IMR-90 (cell line): ENCODE measurements around the gene CGNL1. TPM values are rescaled to one million over a fixed set of nuclear protein-coding genes. Genes with fewer than 3 reads are reported as not detected.

ENCODE experiments used
- ATAC-seq: fragments of 200-7000 bp; cut with Tn5 transposase; 2 replicates; pipeline ENCODE4 v1.9.1; 2020; ENCODE audit warnings: low read depth, mild to moderate bottlenecking, moderate library complexity
- BruUV-seq: library from RNA; stranded (reverse); fragments of 400-500 nt; replicated peaks from 2 replicates; lab custom pipeline; 2021; lab: Mats Ljungman, UMichigan
- CTCF ChIA-PET: fragments of 300-600 bp; formaldehyde crosslinking; extraction: SDS; loops from one replicate; lab custom pipeline; 2021; ENCODE audit warnings: antibody characterized with exemption; lab: Yijun Ruan, JAX
- POLR2A ChIA-PET: fragments of 300-600 bp; sonication (Branson Sonifier 250); formaldehyde crosslinking; loops from one replicate; lab custom pipeline; 2022; ENCODE audit warnings: antibody characterized with exemption; ENCODE audit not compliant: unreplicated experiment; lab: Charles Lee
- DNase-seq: peaks from one replicate; pipeline ENCODE4 v3.0.0; 2013
- H2AFZ ChIP-seq: replicated peaks from 2 replicates; pipeline ENCODE3; 2013; ENCODE audit warnings: low read length, mild to moderate bottlenecking; ENCODE audit not compliant: poor library complexity
- H2AK5ac ChIP-seq: 2 replicates; pipeline ENCODE4 v1.6.1; 2013; ENCODE audit warnings: low read depth, low read length, inconsistent platforms
- H2AK9ac ChIP-seq: replicated peaks from 2 replicates; pipeline ENCODE3; 2013; ENCODE audit warnings: mild to moderate bottlenecking, low read depth, low read length, moderate library complexity; ENCODE audit not compliant: poor library complexity
- H2BK120ac ChIP-seq: 2 replicates; pipeline ENCODE4 v1.6.1; 2013; ENCODE audit warnings: low read depth, low read length, inconsistent platforms
- H2BK15ac ChIP-seq: 3 replicates; pipeline ENCODE4 v1.6.1; 2013; ENCODE audit warnings: low read depth, low read length, inconsistent platforms
- H2BK20ac ChIP-seq: 2 replicates; pipeline ENCODE4 v1.6.1; 2013; ENCODE audit warnings: low read depth, mild to moderate bottlenecking, inconsistent platforms, low read length, moderate library complexity
- H2BK5ac ChIP-seq: 2 replicates; pipeline ENCODE4 v1.6.1; 2013; ENCODE audit warnings: mild to moderate bottlenecking, low read depth, low read length, inconsistent platforms; ENCODE audit not compliant: poor library complexity, severe bottlenecking
- H3K14ac ChIP-seq: replicated peaks from 2 replicates; pipeline ENCODE4 v1.6.1; 2013; ENCODE audit warnings: low read depth, low read length, inconsistent platforms
- H3K18ac ChIP-seq: 2 replicates; pipeline ENCODE4 v1.6.1; 2013; ENCODE audit warnings: low read depth, low read length, control low read depth
- H3K23ac ChIP-seq: 2 replicates; pipeline ENCODE4 v1.6.1; 2013; ENCODE audit warnings: low read depth, low read length, inconsistent platforms
- H3K27ac ChIP-seq: 2 replicates; pipeline ENCODE4 v1.5.1; 2013; ENCODE audit warnings: mild to moderate bottlenecking, control low read depth, low read length; ENCODE audit not compliant: insufficient read depth
- H3K27me3 ChIP-seq: 2 replicates; pipeline ENCODE4 v1.6.1; 2013; ENCODE audit warnings: low read length; ENCODE audit not compliant: control insufficient read depth, insufficient read depth
- H3K36me3 ChIP-seq: 2 replicates; pipeline ENCODE4 v1.6.1; 2013; ENCODE audit warnings: low read length, mixed read lengths; ENCODE audit not compliant: control insufficient read depth, insufficient read depth
- H3K4ac ChIP-seq: 2 replicates; pipeline ENCODE4 v1.6.1; 2013; ENCODE audit warnings: low read depth, low read length, inconsistent platforms
- H3K4me1 ChIP-seq: 2 replicates; pipeline ENCODE4 v1.6.1; 2013; ENCODE audit warnings: low read length, mixed read lengths; ENCODE audit not compliant: control insufficient read depth, insufficient read depth
- H3K4me2 ChIP-seq: 2 replicates; pipeline ENCODE4 v1.6.1; 2013; ENCODE audit warnings: low read depth, mild to moderate bottlenecking, control low read depth, low read length, moderate library complexity
- H3K4me3 ChIP-seq: 2 replicates; pipeline ENCODE4 v1.5.1; 2013; ENCODE audit warnings: low read depth, mild to moderate bottlenecking, control low read depth, low read length, moderate library complexity; ENCODE audit not compliant: insufficient read depth
- H3K56ac ChIP-seq: 2 replicates; pipeline ENCODE4 v1.6.1; 2013; ENCODE audit warnings: low read length, inconsistent platforms; ENCODE audit not compliant: insufficient read depth; ENCODE audit errors: extremely low read depth
- H3K79me1 ChIP-seq, 2 experiments: 2 replicates each; pipeline ENCODE4 v1.6.1; 2013; ENCODE audit warnings: low read length in 2 of 2, inconsistent platforms in 1 of 2, low read depth in 1 of 2
- H3K9ac ChIP-seq: 2 replicates; pipeline ENCODE4 v1.6.1; 2013; ENCODE audit warnings: low read depth, low read length, control low read depth
- H3K9me1 ChIP-seq: 2 replicates; pipeline ENCODE4 v1.6.1; 2013; ENCODE audit warnings: low read length, inconsistent platforms; ENCODE audit not compliant: insufficient read depth
- H3K9me3 ChIP-seq: 2 replicates; pipeline ENCODE4 v1.6.1; 2013; ENCODE audit warnings: low read length; ENCODE audit not compliant: control insufficient read depth, insufficient read depth
- H4K20me1 ChIP-seq: 2 replicates; pipeline ENCODE4 v1.6.1; 2013; ENCODE audit warnings: low read length, inconsistent platforms; ENCODE audit not compliant: insufficient read depth
- H4K5ac ChIP-seq: 2 replicates; pipeline ENCODE4 v1.6.1; 2013; ENCODE audit warnings: mild to moderate bottlenecking, low read depth, low read length, control low read depth
- H4K8ac ChIP-seq, 2 experiments: 2 replicates each; pipeline ENCODE4 v1.6.1; 2013; ENCODE audit warnings: low read depth in 2 of 2, low read length in 2 of 2, control low read depth in 1 of 2, inconsistent platforms in 1 of 2
- H4K91ac ChIP-seq: 2 replicates; pipeline ENCODE4 v1.6.1; 2013; ENCODE audit warnings: low read depth, low read length, inconsistent platforms; ENCODE audit not compliant: insufficient read depth
- MAFK ChIP-seq: IDR thresholded peaks from 2 replicates; pipeline ENCODE4 v1.6.1; 2012; ENCODE audit warnings: low read depth, low read length, improper control_type of control experiment
- WGBS, 2 experiments: methylation state at CpG; one replicate each; pipeline versions ENCODE4 v1.1.5 to v1.1.7; 2013; ENCODE audit warnings: missing lambda C conversion rate in 2 of 2; ENCODE audit not compliant: insufficient read length in 1 of 2; ENCODE audit errors: extremely low coverage in 2 of 2; 5-methylcytosine and 5-hydroxymethylcytosine counted together
- dilution Hi-C: fragments of 300-500 bp; cut with HindIII; formaldehyde crosslinking; loops from one replicate; pipeline ENCODE4 v1.14.3; 2018; ENCODE audit warnings: low sequenced_read_pairs; ENCODE audit not compliant: unreplicated experiment
- in situ Hi-C: fragments of 300-500 bp; cut with MboI; formaldehyde crosslinking; loops from 3 replicates; pipeline ENCODE4 v1.14.3; 2019; ENCODE audit warnings: low sequenced_read_pairs, inconsistent platforms, mixed read lengths
- intact Hi-C: fragments of 100-400 bp; cut with micrococcal nuclease; formaldehyde crosslinking; loops from 2 replicates; pipeline ENCODE4 v1.10.0; 2022
- polyA plus RNA-seq, 3 experiments: library from polyadenylated mRNA; depleted of rRNA; stranded (reverse); fragments of >200 nt; gene quantifications; 2 replicates each; pipeline ENCODE4 v1.2.3, GENCODE V29; 2012; ENCODE audit warnings: low replicate concordance in 1 of 3
- total RNA-seq: library from RNA; depleted of rRNA; stranded (reverse); fragments of >200 nt; gene quantifications from 2 replicates; pipeline ENCODE4 v1.2.3, GENCODE V29; 2012
- TF ChIP-seq, protein P1 (sequence below): conservative IDR thresholded peaks from 2 replicates; pipeline ENCODE4 v1.5.1; 2012; ENCODE audit warnings: mild to moderate bottlenecking, low read depth, low read length, improper control_type of control experiment

The CGNL1 gene
- total and polyA plus RNA-seq, 2 of the 4 experiments (the other 2 are of a cell fraction) = 0.07 to 0.18 TPM

GRCh38 chr15:57419335-57419734, 43.0 kb downstream of the CGNL1 start:
- BruUV-seq = no TSS peak
- Histone ChIP-seq H2BK20ac (no peak overlapping the region), H3K9ac (no peak overlapping the region), H3K9me3 (no peaks in the 10 kb centered on the region), H3K4me2 (no peak overlapping the region), H2AFZ (no peak overlapping the region), H3K56ac (no peak overlapping the region), H2BK120ac (no peak overlapping the region), H3K27me3 (peaks cover 33% of the 10 kb centered on the region), H3K23ac (no peak overlapping the region), H2BK15ac (no peak overlapping the region), H3K27ac (no peak overlapping the region), H3K4ac (no peak overlapping the region), H2AK5ac (no peak overlapping the region), H4K8ac (no peak overlapping the region), H3K18ac (no peak overlapping the region), H2BK5ac (no peak overlapping the region), H2AK9ac (no peak overlapping the region), H3K14ac (no peak overlapping the region), H3K4me3 (no peak overlapping the region), H4K20me1 (no peaks in the 10 kb centered on the region), H4K5ac (no peak overlapping the region), H3K9me1 (no peaks in the 10 kb centered on the region; the same call in 1 of the 2 replicates), H3K79me1 (no peaks in the 10 kb centered on the region), H3K4me1 (no peaks in the 10 kb centered on the region), H4K91ac (no peak overlapping the region), H3K36me3 (no peaks in the 10 kb centered on the region)
- TF ChIP-seq MAFK = peak; percentile 76
- TF ChIP-seq, protein P1, sequence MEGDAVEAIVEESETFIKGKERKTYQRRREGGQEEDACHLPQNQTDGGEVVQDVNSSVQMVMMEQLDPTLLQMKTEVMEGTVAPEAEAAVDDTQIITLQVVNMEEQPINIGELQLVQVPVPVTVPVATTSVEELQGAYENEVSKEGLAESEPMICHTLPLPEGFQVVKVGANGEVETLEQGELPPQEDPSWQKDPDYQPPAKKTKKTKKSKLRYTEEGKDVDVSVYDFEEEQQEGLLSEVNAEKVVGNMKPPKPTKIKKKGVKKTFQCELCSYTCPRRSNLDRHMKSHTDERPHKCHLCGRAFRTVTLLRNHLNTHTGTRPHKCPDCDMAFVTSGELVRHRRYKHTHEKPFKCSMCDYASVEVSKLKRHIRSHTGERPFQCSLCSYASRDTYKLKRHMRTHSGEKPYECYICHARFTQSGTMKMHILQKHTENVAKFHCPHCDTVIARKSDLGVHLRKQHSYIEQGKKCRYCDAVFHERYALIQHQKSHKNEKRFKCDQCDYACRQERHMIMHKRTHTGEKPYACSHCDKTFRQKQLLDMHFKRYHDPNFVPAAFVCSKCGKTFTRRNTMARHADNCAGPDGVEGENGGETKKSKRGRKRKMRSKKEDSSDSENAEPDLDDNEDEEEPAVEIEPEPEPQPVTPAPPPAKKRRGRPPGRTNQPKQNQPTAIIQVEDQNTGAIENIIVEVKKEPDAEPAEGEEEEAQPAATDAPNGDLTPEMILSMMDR = no peak
- no peak for DNase-seq
- ChIA-PET CTCF (no interaction called here), POLR2A (no interaction called here)
- dilution Hi-C loops (no loop called here), intact Hi-C loops (no loop called here), in situ Hi-C loops (no loop called here)
- no CpG with 5 or more reads among the region's 2 CpGs for WGBS, 2 experiments
- no peak for ATAC-seq
